SU-DHL-6 (cell line): ENCODE data around the gene GALR1.

ENCODE experiments used
- H2AFZ ChIP-seq: fragments of 200-600 bp; sonication (generic); 2 replicates; pipeline ENCODE4 v1.6.1; 2014; ENCODE audit warnings: low read depth, mild to moderate bottlenecking, moderate library complexity, mixed read lengths, antibody characterized with exemption, low read length; ENCODE audit not compliant: severe bottlenecking
- H3F3A ChIP-seq: fragments of 200-600 bp; shearing (Covaris generic); 2 replicates; pipeline ENCODE4 v1.6.0; 2016; ENCODE audit warnings: antibody characterized with exemption, mild to moderate bottlenecking; ENCODE audit not compliant: insufficient read depth
- H3K27ac ChIP-seq: fragments of 200-600 bp; sonication (generic); 2 replicates; pipeline ENCODE4 v1.5.1; 2016; ENCODE audit warnings: low read depth, mild to moderate bottlenecking, low read length, moderate library complexity, mixed read lengths
- H3K27me3 ChIP-seq: fragments of 200-600 bp; sonication (generic), shearing (Covaris generic); 2 replicates; pipeline ENCODE4 v1.6.0; 2014; ENCODE audit warnings: mild to moderate bottlenecking, low read length
- H3K36me3 ChIP-seq: fragments of 200-600 bp; sonication (generic); 2 replicates; pipeline ENCODE4 v1.6.1; 2014; ENCODE audit warnings: mild to moderate bottlenecking, low read length, mixed read lengths
- H3K4me2 ChIP-seq: fragments of 300-600, 200-600 bp; shearing (Covaris generic), sonication (generic); 2 replicates; pipeline ENCODE4 v1.6.0; 2014; ENCODE audit warnings: low read length, low read depth, mild to moderate bottlenecking; ENCODE audit not compliant: poor library complexity, severe bottlenecking
- H3K4me3 ChIP-seq: fragments of 200-600 bp; sonication (generic); 2 replicates; pipeline ENCODE4 v1.5.1; 2014; ENCODE audit warnings: antibody characterized with exemption, low read length, mild to moderate bottlenecking, mixed read lengths; ENCODE audit not compliant: insufficient read depth, poor library complexity, severe bottlenecking
- H3K79me2 ChIP-seq: fragments of 200-600 bp; sonication (generic); 2 replicates; pipeline ENCODE4 v1.6.1; 2014; ENCODE audit warnings: mild to moderate bottlenecking, low read length, moderate library complexity; ENCODE audit not compliant: insufficient read depth
- H3K9ac ChIP-seq: fragments of 200-600 bp; sonication (generic); 2 replicates; pipeline ENCODE4 v1.7.0; 2014; ENCODE audit warnings: mild to moderate bottlenecking, low read length
- H3K9me2 ChIP-seq: fragments of 200-600 bp; sonication (generic); replicated peaks from 2 replicates; pipeline ENCODE4 v1.6.1; 2014; ENCODE audit warnings: low read length; ENCODE audit not compliant: insufficient read depth
- H3K9me3 ChIP-seq: fragments of 200-600 bp; sonication (generic); 2 replicates; pipeline ENCODE4 v1.6.1; 2014; ENCODE audit warnings: low read length, mixed read lengths; ENCODE audit not compliant: insufficient read depth
- H4K20me1 ChIP-seq: fragments of 200-600 bp; sonication (generic); 2 replicates; pipeline ENCODE4 v1.6.1; 2014; ENCODE audit warnings: low read depth, mild to moderate bottlenecking, antibody characterized with exemption, low read length, moderate library complexity, mixed read lengths
- EZH2phosphoT487 ChIP-seq: fragments of 200-600 bp; sonication (generic), shearing (Covaris generic); conservative IDR thresholded peaks from 2 replicates; pipeline ENCODE4 v1.6.1; 2018; ENCODE audit warnings: mild to moderate bottlenecking, antibody characterized with exemption, low read length, moderate library complexity, mixed read lengths
- TF ChIP-seq, protein P1 (sequence below): fragments of 200-600 bp; sonication (generic); IDR thresholded peaks from one replicate; pipeline ENCODE4 v1.5.1; 2017; ENCODE audit warnings: antibody characterized with exemption, mild to moderate bottlenecking, low read length, moderate library complexity; ENCODE audit not compliant: insufficient read depth, poor library complexity, severe bottlenecking

GALR1 gene

GRCh38 chr18:77263466-77263763 is 13.8 kb downstream of the GALR1 start:
- no peak overlapping the region for H2AFZ ChIP-seq
- H3K27me3 ChIP-seq: no peaks in the 10 kb centered on the region
- no peak overlapping the region for H3K9ac ChIP-seq
- no peaks in the 10 kb centered on the region for H4K20me1 ChIP-seq
- H3F3A ChIP-seq: no peaks in the 10 kb centered on the region
- H3K9me3 ChIP-seq: peaks cover 3% of the 10 kb centered on the region; the same call in 1 of the 2 replicates
- no peak overlapping the region for H3K4me3 ChIP-seq
- no peak overlapping the region for H3K27ac ChIP-seq
- no peaks in the 10 kb centered on the region for H3K36me3 ChIP-seq
- H3K79me2 ChIP-seq: no peaks in the 10 kb centered on the region
- TF ChIP-seq EZH2phosphoT487: no peak
- TF ChIP-seq, protein P1, sequence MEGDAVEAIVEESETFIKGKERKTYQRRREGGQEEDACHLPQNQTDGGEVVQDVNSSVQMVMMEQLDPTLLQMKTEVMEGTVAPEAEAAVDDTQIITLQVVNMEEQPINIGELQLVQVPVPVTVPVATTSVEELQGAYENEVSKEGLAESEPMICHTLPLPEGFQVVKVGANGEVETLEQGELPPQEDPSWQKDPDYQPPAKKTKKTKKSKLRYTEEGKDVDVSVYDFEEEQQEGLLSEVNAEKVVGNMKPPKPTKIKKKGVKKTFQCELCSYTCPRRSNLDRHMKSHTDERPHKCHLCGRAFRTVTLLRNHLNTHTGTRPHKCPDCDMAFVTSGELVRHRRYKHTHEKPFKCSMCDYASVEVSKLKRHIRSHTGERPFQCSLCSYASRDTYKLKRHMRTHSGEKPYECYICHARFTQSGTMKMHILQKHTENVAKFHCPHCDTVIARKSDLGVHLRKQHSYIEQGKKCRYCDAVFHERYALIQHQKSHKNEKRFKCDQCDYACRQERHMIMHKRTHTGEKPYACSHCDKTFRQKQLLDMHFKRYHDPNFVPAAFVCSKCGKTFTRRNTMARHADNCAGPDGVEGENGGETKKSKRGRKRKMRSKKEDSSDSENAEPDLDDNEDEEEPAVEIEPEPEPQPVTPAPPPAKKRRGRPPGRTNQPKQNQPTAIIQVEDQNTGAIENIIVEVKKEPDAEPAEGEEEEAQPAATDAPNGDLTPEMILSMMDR: no peak
- H3K4me2 ChIP-seq: no peak overlapping the region
- H3K9me2 ChIP-seq: no peaks in the 10 kb centered on the region

GRCh38 chr18:77267969-77268368 is 18.3 kb downstream of the GALR1 start:
- H3F3A ChIP-seq: no peaks in the 10 kb centered on the region
- H3K27me3 ChIP-seq: no peaks in the 10 kb centered on the region
- no peaks in the 10 kb centered on the region for H4K20me1 ChIP-seq
- no peaks in the 10 kb centered on the region for H3K36me3 ChIP-seq
- H3K27ac ChIP-seq: no peak overlapping the region
- H2AFZ ChIP-seq: no peak overlapping the region
- no peak overlapping the region for H3K4me3 ChIP-seq
- H3K9ac ChIP-seq: no peak overlapping the region
- no peak overlapping the region for H3K4me2 ChIP-seq
- H3K9me2 ChIP-seq: no peaks in the 10 kb centered on the region
- TF ChIP-seq, protein P1: no peak
- no peak for TF ChIP-seq EZH2phosphoT487
- no peaks in the 10 kb centered on the region; the same call in 1 of the 2 replicates for H3K9me3 ChIP-seq
- no peaks in the 10 kb centered on the region for H3K79me2 ChIP-seq

DNA sequence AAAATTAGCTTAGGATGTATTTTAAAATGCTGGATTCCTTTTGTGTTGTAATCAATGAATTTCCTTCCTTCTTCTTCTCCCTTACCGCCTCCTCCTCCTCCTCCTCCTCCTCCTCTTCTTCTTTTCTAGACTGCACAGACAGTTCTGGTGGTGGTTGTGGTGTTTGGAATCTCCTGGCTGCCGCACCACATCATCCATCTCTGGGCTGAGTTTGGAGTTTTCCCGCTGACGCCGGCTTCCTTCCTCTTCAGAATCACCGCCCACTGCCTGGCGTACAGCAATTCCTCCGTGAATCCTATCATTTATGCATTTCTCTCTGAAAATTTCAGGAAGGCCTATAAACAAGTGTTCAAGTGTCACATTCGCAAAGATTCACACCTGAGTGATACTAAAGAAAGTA is 18.8 kb downstream of the GALR1 start:
- H3K9ac ChIP-seq: no peak overlapping the region
- H2AFZ ChIP-seq: no peak overlapping the region
- no peaks in the 10 kb centered on the region for H3K79me2 ChIP-seq
- H3F3A ChIP-seq: no peaks in the 10 kb centered on the region
- H3K36me3 ChIP-seq: no peaks in the 10 kb centered on the region
- H3K9me3 ChIP-seq: no peaks in the 10 kb centered on the region; the same call in 1 of the 2 replicates
- TF ChIP-seq, protein P1: no peak
- no peak for TF ChIP-seq EZH2phosphoT487
- H3K4me2 ChIP-seq: no peak overlapping the region
- H3K27ac ChIP-seq: no peak overlapping the region
- no peak overlapping the region for H3K4me3 ChIP-seq
- no peaks in the 10 kb centered on the region for H3K9me2 ChIP-seq
- H4K20me1 ChIP-seq: no peaks in the 10 kb centered on the region
- no peaks in the 10 kb centered on the region for H3K27me3 ChIP-seq
